C4-2B (cell line): ENCODE data around the gene YWHAE.
"Not testable (repeated sequence)": the region's sequence is repeated elsewhere in the genome, so short reads cannot be mapped to it uniquely, and the experiment has no call there.

Source experiments
- H3K27ac ChIP-seq: fragments of 450-650 bp; 2 replicates; pipeline ENCODE4 v1.5.1; 2017
- ZFX ChIP-seq: fragments of 450-650 bp; IDR thresholded peaks from 2 replicates; pipeline ENCODE4 v1.6.1; 2017
- TF ChIP-seq, protein P1 (sequence below): fragments of 450-650 bp; conservative IDR thresholded peaks from 2 replicates; pipeline ENCODE4 v1.5.1; 2017; ENCODE audit warnings: mild to moderate bottlenecking

Gene YWHAE

DNA sequence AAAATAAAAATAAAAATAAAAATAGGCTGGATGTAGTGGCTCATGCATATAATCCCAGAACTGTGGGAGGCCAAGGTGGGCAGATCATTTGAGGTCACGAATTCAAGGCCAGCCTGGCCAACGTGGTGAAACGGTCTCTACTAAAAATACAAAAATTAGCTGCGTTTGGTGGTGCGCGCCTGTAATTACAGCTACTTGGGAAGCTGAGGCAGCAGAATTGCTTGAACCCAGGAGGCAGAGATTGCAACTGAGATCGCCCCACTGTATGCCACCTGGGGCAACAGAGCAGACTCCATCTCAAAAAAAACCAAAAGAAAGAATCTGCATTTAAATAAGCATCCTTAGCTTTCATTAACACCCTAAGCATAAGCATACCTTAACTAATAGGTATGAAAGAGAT is 33.8 kb downstream of the YWHAE start:
- TF ChIP-seq, protein P1, sequence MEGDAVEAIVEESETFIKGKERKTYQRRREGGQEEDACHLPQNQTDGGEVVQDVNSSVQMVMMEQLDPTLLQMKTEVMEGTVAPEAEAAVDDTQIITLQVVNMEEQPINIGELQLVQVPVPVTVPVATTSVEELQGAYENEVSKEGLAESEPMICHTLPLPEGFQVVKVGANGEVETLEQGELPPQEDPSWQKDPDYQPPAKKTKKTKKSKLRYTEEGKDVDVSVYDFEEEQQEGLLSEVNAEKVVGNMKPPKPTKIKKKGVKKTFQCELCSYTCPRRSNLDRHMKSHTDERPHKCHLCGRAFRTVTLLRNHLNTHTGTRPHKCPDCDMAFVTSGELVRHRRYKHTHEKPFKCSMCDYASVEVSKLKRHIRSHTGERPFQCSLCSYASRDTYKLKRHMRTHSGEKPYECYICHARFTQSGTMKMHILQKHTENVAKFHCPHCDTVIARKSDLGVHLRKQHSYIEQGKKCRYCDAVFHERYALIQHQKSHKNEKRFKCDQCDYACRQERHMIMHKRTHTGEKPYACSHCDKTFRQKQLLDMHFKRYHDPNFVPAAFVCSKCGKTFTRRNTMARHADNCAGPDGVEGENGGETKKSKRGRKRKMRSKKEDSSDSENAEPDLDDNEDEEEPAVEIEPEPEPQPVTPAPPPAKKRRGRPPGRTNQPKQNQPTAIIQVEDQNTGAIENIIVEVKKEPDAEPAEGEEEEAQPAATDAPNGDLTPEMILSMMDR: no peak
- no peak for TF ChIP-seq ZFX
- no peak overlapping the region for H3K27ac ChIP-seq

GRCh38 chr17:1365445-1366039 is 34.5 kb downstream of the YWHAE start:
- no peak overlapping the region for H3K27ac ChIP-seq

DNA sequence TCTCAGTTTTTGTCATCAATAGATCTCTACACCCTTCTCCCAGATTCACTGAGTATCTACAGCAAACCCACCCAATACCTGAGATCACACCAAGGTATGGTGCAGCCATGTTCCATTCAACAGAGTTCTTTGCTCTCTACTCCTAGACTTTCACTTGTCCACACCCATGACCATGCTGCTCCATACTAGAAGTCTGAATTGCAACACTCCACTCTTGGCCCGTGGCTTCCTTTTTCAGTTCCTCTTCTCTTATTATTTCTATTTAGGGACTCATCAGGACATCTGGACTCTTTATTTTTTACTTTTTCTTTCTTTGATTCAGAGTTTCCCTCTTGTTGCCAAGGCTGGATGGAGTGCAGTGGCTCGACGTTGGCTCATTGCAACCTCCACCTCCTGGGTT is 37.1 kb downstream of the YWHAE start:
- TF ChIP-seq, protein P1: no peak
- TF ChIP-seq ZFX: no peak
- H3K27ac ChIP-seq: no peak overlapping the region

More at GRCh38 chr17:1365445-1366039, 34.5 kb downstream of the YWHAE start:
- TF ChIP-seq ZFX: no peak
- TF ChIP-seq, protein P1: peak; percentile 96

- TF ChIP-seq, protein P1: no peak
- TF ChIP-seq ZFX: no peak
- H3K27ac ChIP-seq: no peak overlapping the region
Observed at GRCh38 chr17:1362065-1362848, 37.8 kb downstream of the YWHAE start.

GRCh38 chr17:1360975-1361374 is 39.0 kb downstream of the YWHAE start:
- no peak overlapping the region for H3K27ac ChIP-seq
- TF ChIP-seq, protein P1: no peak
- TF ChIP-seq ZFX: no peak

DNA sequence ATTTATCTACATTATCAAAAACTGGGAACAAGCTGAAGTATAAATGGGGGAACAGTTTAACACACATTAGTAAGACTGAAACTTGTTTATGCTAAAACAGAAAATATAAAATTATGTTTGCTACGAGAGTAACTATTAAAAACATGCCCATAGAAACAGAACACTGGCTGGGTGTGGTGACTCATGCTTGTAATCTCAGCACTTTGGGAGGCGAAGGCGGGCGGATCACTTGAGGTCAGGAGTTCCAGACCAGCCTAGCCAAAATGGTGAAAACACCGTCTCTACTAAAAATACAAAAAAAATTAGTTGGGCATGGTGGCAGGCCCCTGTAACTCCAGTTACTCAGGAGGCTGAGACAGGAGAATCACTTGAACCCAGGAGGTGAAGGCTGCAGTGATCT is 39.7 kb downstream of the YWHAE start:
- not testable (repeated sequence) for H3K27ac ChIP-seq

DNA sequence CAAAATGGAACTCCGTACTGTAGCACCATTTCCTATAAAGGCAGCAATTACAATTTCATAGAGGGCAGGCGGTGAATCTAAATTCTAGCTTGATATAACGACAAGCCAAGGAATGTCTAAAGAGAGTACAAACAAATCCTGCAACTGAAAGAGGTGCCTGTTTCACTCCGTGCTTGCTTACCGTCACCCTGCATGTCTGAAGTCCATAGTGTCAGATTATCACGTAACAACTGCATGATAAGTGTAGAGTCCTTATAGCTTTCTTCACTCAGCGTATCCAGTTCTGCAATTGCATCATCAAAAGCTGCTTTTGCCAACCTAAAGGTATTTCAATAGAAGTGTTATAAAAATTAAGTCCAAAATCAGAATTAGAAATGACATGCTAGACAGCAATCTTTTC is 46.0 kb downstream of the YWHAE start:
- TF ChIP-seq ZFX: no peak
- TF ChIP-seq, protein P1: no peak
- H3K27ac ChIP-seq: no peak overlapping the region

DNA sequence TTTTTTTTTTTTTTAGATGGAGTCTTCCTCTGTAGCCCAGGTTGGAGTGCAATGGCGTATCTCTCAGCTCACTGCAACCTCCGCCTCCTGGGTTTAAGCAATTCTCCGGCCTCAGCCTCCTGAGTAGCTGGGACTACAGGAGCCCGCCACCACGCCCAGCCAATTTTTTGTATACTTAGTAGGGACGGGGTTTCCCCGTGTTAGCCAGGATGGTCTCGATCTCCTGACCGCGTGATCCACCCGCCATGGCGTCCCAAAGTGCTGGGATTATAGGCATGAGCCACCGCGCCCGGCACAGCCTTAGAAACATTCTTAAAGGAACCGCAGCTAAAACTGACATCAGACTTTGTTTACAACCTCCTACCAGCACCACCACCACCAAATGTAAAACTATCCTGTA is 47.5 kb downstream of the YWHAE start:
- H3K27ac ChIP-seq: not testable (repeated sequence)
